HepG2 (cell line): ENCODE measurements around the gene SPAG7. TPM values are rescaled to one million over a fixed set of nuclear protein-coding genes. Genes with fewer than 3 reads are reported as not detected.
A peak's percentile ranks its signal among the peaks of the same experiment; 100 is the strongest.

Experiments
- CAMTA2 ChIP-seq: sonication (generic); formaldehyde crosslinking; IDR thresholded peaks from 2 replicates; pipeline ENCODE4 v1.4.0; 2020; ENCODE audit warnings: mild to moderate bottlenecking, missing genetic modification reagents, borderline replicate concordance
- GLI4 ChIP-seq: sonication (generic); formaldehyde crosslinking; IDR thresholded peaks from 2 replicates; pipeline ENCODE4 v1.5.1; 2020; ENCODE audit warnings: missing genetic modification reagents, mild to moderate bottlenecking, moderate library complexity, borderline replicate concordance
- MXI1 ChIP-seq: IDR thresholded peaks from 3 replicates; pipeline ENCODE4 v1.6.1; 2012; ENCODE audit warnings: low read depth, low read length, inconsistent platforms, borderline replicate concordance
- NFKB2 ChIP-seq: sonication (generic); formaldehyde crosslinking; IDR thresholded peaks from 2 replicates; pipeline ENCODE4 v1.4.0; 2020; ENCODE audit warnings: missing genetic modification reagents, borderline replicate concordance
- NRL ChIP-seq: sonication (generic); formaldehyde crosslinking; IDR thresholded peaks from 2 replicates; pipeline ENCODE4 v1.5.0; 2020; ENCODE audit warnings: missing genetic modification reagents, mild to moderate bottlenecking, moderate library complexity, borderline replicate concordance
- PBX2 ChIP-seq: IDR thresholded peaks from 2 replicates; pipeline ENCODE4 v1.6.1; 2016; ENCODE audit warnings: control low read depth
- PHF21A ChIP-seq: sonication (generic); formaldehyde crosslinking; IDR thresholded peaks from 2 replicates; pipeline ENCODE4 v1.5.0; 2020; ENCODE audit warnings: mild to moderate bottlenecking, missing genetic modification reagents
- PHF8 ChIP-seq: sonication (generic); formaldehyde crosslinking; IDR thresholded peaks from 2 replicates; pipeline ENCODE4 v1.5.0; 2020; ENCODE audit warnings: missing genetic modification reagents
- POLR2A ChIP-seq, 2 experiments: IDR thresholded peaks; 2 replicates each; pipeline ENCODE4 v1.6.1; 2011; ENCODE audit warnings: low read depth in 2 of 2, low read length in 2 of 2, mild to moderate bottlenecking in 1 of 2, moderate library complexity in 1 of 2; ENCODE audit not compliant: insufficient read depth in 1 of 2
- SALL2 ChIP-seq: sonication (generic); formaldehyde crosslinking; IDR thresholded peaks from 2 replicates; pipeline ENCODE4 v1.8.1; 2023; ENCODE audit warnings: mild to moderate bottlenecking, missing genetic modification reagents, inconsistent platforms
- THAP8 ChIP-seq: sonication (generic); formaldehyde crosslinking; IDR thresholded peaks from 2 replicates; pipeline ENCODE4 v1.5.1; 2020; ENCODE audit warnings: missing genetic modification reagents, mild to moderate bottlenecking, borderline replicate concordance
- ZBTB49 ChIP-seq: sonication (generic); formaldehyde crosslinking; IDR thresholded peaks from 2 replicates; pipeline ENCODE4 v1.4.0; 2020; ENCODE audit warnings: missing genetic modification reagents, borderline replicate concordance
- ZNF101 ChIP-seq: sonication (generic); formaldehyde crosslinking; IDR thresholded peaks from 2 replicates; pipeline ENCODE4 v1.4.0; 2020; ENCODE audit warnings: mild to moderate bottlenecking, low read depth, missing genetic modification reagents, borderline replicate concordance
- ZNF205 ChIP-seq: IDR thresholded peaks from 2 replicates; pipeline ENCODE4 v1.6.1; 2018; ENCODE audit warnings: missing biosample characterization, missing genetic modification reagents
- ZNF256 ChIP-seq: sonication (generic); formaldehyde crosslinking; conservative IDR thresholded peaks from 2 replicates; pipeline ENCODE4 v1.4.0; 2020; ENCODE audit warnings: missing genetic modification reagents
- ZNF709 ChIP-seq: sonication (generic); formaldehyde crosslinking; IDR thresholded peaks from 2 replicates; pipeline ENCODE4 v1.5.0; 2020; ENCODE audit warnings: mild to moderate bottlenecking, missing genetic modification reagents
- ZNF766 ChIP-seq: sonication (generic); formaldehyde crosslinking; IDR thresholded peaks from 2 replicates; pipeline ENCODE4 v1.5.0; 2020; ENCODE audit warnings: missing genetic modification reagents, borderline replicate concordance
- ZNF776 ChIP-seq: sonication (generic); formaldehyde crosslinking; IDR thresholded peaks from 2 replicates; pipeline ENCODE4 v1.4.0; 2020; ENCODE audit warnings: mild to moderate bottlenecking, missing genetic modification reagents
- ZNF792 ChIP-seq: IDR thresholded peaks from 2 replicates; pipeline ENCODE4 v1.6.1; 2016
- polyA plus RNA-seq, 8 experiments: library from polyadenylated mRNA; depleted of rRNA in 3 of 8; stranded (reverse) in 7 of 8; unstranded in 1 of 8; fragments of >200 nt; fragmentation: Illumina TruSeq in 4 of 8; extraction: Trizol in 4 of 8; gene quantifications; 2 replicates each; pipeline versions ENCODE4 v1.2.1 to v1.2.3, GENCODE V29; 2011 to 2016; ENCODE audit warnings: low read depth in 4 of 8, missing spikeins in 1 of 8, mixed read lengths in 1 of 8; ENCODE audit not compliant: insufficient read depth in 1 of 8
- total RNA-seq, 5 experiments: library from RNA; depleted of rRNA; stranded (reverse); fragments of >200 nt; fragmentation: Illumina TruSeq; extraction: Trizol; gene quantifications; 2 replicates each; pipeline ENCODE4 v1.2.3, GENCODE V29; 2016; ENCODE audit warnings: low read depth in 1 of 5
- TF ChIP-seq, protein P1 (sequence below): sonication (generic); formaldehyde crosslinking; IDR thresholded peaks from 2 replicates; pipeline ENCODE4 v1.4.0; 2020; ENCODE audit warnings: mild to moderate bottlenecking, missing genetic modification reagents

SPAG7 gene
- total and polyA plus RNA-seq, 2 of the 13 experiments (the other 11 are each of a cell fraction or from before 2014, with no cell fraction given), result 51.0 to 59.0 TPM

DNA sequence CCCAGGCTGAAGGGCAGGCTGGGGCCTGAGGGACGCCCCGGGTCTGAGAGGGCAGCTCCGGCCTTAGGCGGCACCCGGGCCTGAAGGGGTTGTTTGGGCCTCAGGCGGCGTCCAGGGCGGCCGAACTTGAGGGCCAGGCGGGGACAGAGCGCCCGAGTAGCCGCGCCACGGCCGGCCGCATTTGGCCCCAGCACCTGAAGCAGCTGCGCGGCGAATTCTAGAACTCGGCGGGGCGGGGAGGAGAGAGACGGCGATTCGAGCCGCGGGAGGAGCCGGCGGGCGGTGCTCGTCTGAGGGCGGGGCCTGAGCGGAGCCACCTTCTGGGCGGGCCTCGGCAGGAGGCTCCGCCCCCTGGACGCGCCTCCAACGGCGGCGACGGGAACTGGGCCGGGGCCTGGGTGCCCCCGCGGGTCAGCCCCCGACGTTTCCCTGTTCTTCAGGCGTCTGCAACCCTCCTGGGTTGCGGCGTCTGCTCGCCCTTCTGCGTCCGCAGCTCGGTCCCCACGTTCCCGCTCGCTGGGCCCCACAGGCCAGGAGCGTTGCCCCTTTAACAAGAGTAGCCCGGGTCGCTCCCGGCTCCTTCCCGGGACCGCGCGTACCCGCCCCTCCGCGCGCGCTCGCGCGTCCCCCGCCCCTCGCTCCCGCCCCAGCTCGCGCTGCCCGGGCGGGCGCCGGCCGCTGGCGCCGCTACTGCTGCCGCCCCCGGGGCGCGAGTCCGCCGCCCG, 29.8 kb upstream of the SPAG7 start, which contains the start of the genes INCA1 and KIF1C (continued):
- no peak for TF ChIP-seq THAP8 (CRISPR knock-in tag)
- no peak for TF ChIP-seq CAMTA2
- TF ChIP-seq SALL2 (CRISPR knock-in tag), result no peak
- no peak for TF ChIP-seq ZNF792 (CRISPR knock-in tag)
- TF ChIP-seq ZNF256, result no peak
- TF ChIP-seq POLR2A (IDR thresholded peaks at IDR 0.05; ENCODE audit: insufficient read depth in 1 of 2, low read depth in 2 of 2, low read length in 2 of 2), result peak; percentile 62 to 79
- peak; percentile 77 for TF ChIP-seq PHF8 (CRISPR knock-in tag)
- 0 out of 2 replicates have a peak, but pooled peaks have one; percentile 12 for TF ChIP-seq ZNF205
- peak; percentile 78 for TF ChIP-seq NRL (CRISPR knock-in tag)
- TF ChIP-seq GLI4 (CRISPR knock-in tag), result peak; percentile 56; the same call in 1 of the 2 replicates
- peak; percentile 63; the same call in 1 of the 3 replicates for TF ChIP-seq MXI1
- TF ChIP-seq ZNF709 (CRISPR knock-in tag), result peak; percentile 76
- TF ChIP-seq NFKB2 (CRISPR knock-in tag), result peak; percentile 92; the same call in 1 of the 2 replicates
- TF ChIP-seq PHF21A (CRISPR knock-in tag), result no peak
- TF ChIP-seq ZNF766 (CRISPR knock-in tag), result no peak
- TF ChIP-seq, protein P1, sequence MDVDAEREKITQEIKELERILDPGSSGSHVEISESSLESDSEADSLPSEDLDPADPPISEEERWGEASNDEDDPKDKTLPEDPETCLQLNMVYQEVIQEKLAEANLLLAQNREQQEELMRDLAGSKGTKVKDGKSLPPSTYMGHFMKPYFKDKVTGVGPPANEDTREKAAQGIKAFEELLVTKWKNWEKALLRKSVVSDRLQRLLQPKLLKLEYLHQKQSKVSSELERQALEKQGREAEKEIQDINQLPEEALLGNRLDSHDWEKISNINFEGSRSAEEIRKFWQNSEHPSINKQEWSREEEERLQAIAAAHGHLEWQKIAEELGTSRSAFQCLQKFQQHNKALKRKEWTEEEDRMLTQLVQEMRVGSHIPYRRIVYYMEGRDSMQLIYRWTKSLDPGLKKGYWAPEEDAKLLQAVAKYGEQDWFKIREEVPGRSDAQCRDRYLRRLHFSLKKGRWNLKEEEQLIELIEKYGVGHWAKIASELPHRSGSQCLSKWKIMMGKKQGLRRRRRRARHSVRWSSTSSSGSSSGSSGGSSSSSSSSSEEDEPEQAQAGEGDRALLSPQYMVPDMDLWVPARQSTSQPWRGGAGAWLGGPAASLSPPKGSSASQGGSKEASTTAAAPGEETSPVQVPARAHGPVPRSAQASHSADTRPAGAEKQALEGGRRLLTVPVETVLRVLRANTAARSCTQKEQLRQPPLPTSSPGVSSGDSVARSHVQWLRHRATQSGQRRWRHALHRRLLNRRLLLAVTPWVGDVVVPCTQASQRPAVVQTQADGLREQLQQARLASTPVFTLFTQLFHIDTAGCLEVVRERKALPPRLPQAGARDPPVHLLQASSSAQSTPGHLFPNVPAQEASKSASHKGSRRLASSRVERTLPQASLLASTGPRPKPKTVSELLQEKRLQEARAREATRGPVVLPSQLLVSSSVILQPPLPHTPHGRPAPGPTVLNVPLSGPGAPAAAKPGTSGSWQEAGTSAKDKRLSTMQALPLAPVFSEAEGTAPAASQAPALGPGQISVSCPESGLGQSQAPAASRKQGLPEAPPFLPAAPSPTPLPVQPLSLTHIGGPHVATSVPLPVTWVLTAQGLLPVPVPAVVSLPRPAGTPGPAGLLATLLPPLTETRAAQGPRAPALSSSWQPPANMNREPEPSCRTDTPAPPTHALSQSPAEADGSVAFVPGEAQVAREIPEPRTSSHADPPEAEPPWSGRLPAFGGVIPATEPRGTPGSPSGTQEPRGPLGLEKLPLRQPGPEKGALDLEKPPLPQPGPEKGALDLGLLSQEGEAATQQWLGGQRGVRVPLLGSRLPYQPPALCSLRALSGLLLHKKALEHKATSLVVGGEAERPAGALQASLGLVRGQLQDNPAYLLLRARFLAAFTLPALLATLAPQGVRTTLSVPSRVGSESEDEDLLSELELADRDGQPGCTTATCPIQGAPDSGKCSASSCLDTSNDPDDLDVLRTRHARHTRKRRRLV (CRISPR knock-in tag), result no peak
- TF ChIP-seq ZNF776 (CRISPR knock-in tag), result peak; percentile 22
- no peak for TF ChIP-seq PBX2 (CRISPR knock-in tag)
- no peak for TF ChIP-seq ZNF101 (CRISPR knock-in tag)
- TF ChIP-seq ZBTB49 (CRISPR knock-in tag), result no peak
